ENCODE data around the gene MYO5B.

DNA sequence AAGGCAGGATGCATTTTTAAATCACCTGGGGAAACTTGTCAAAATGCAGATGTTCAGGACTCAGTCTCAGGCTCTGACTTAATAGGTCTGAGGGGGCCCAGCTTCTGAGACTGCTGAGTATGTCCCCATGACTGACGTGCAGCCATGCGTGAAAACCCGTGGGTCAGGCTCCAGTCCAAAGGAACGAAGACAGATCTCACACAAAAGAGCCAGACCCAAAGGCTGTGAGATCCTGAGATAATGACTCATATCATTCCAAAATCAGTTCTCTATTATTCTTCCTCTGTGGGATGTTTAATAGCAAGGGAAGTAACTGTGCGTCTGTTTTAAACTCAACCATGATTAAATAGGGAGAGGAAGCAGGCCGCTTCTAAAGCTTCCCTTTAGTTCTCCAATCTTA lies 274.2 kb downstream of the MYO5B start:
- TF ChIP-seq, protein P1, sequence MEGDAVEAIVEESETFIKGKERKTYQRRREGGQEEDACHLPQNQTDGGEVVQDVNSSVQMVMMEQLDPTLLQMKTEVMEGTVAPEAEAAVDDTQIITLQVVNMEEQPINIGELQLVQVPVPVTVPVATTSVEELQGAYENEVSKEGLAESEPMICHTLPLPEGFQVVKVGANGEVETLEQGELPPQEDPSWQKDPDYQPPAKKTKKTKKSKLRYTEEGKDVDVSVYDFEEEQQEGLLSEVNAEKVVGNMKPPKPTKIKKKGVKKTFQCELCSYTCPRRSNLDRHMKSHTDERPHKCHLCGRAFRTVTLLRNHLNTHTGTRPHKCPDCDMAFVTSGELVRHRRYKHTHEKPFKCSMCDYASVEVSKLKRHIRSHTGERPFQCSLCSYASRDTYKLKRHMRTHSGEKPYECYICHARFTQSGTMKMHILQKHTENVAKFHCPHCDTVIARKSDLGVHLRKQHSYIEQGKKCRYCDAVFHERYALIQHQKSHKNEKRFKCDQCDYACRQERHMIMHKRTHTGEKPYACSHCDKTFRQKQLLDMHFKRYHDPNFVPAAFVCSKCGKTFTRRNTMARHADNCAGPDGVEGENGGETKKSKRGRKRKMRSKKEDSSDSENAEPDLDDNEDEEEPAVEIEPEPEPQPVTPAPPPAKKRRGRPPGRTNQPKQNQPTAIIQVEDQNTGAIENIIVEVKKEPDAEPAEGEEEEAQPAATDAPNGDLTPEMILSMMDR (IDR thresholded peaks at IDR 0.05; ENCODE audit: low read depth, low read length): no peak
- TF ChIP-seq POLR2A (IDR thresholded peaks at IDR 0.05; ENCODE audit: extremely low read depth, insufficient read length): no peak

All from NB4 (cell line).